Breast epithelium (tissue), 3 donors: ENCODE measurements around the gene TM6SF1.

ENCODE experiments used
- CTCF ChIP-seq, 3 donors: fragments of 450-650 bp; IDR thresholded peaks; one replicate each; pipeline ENCODE4 v1.5.1; 2016 to 2017; ENCODE audit warnings: antibody characterized with exemption in 3 of 3, mild to moderate bottlenecking in 3 of 3, moderate library complexity in 3 of 3
- POLR2A ChIP-seq: fragments of 450-650 bp; IDR thresholded peaks from one replicate; pipeline ENCODE4 v1.6.1; 2016; ENCODE audit warnings: antibody characterized with exemption, mild to moderate bottlenecking, moderate library complexity
- POLR2AphosphoS5 ChIP-seq, 3 donors: sonication (generic); formaldehyde crosslinking; IDR thresholded peaks; one replicate each; pipeline ENCODE4 v1.6.1; 2017; ENCODE audit warnings: antibody characterized with exemption in 3 of 3

- no peak for TF ChIP-seq CTCF (IDR thresholded peaks at IDR 0.05)
- TF ChIP-seq POLR2A, result no peak
- no peak for TF ChIP-seq POLR2AphosphoS5 (IDR thresholded peaks at IDR 0.05)
These were observed 59.4 kb downstream of the TM6SF1 start for GRCh38 chr15:83166830-83167229.
